H9 (cell line): ENCODE results near the gene MCM3. TPM values are rescaled to one million over a fixed set of nuclear protein-coding genes. Genes with fewer than 3 reads are reported as not detected.

Experiments used
- DNase-seq: peaks from one replicate; pipeline ENCODE4 v3.0.0-alpha.2; 2017
- H2AFZ ChIP-seq: one replicate; pipeline ENCODE4 v1.6.1; 2013; ENCODE audit warnings: mild to moderate bottlenecking, low read length, control low read depth, moderate library complexity
- H2AK5ac ChIP-seq: 2 replicates; pipeline ENCODE4 v1.6.1; 2013; ENCODE audit warnings: low read length, control low read depth, mixed read lengths; ENCODE audit not compliant: insufficient read length
- H2BK120ac ChIP-seq: one replicate; pipeline ENCODE4 v1.6.1; 2013; ENCODE audit warnings: low read depth, mild to moderate bottlenecking, low read length, control low read depth, inconsistent platforms; ENCODE audit not compliant: poor library complexity, severe bottlenecking
- H2BK12ac ChIP-seq: 2 replicates; pipeline ENCODE4 v1.6.1; 2013; ENCODE audit warnings: low read length, control low read depth, mixed read lengths, low read depth; ENCODE audit not compliant: insufficient read length
- H2BK15ac ChIP-seq: 2 replicates; pipeline ENCODE4 v1.6.1; 2013; ENCODE audit warnings: low read depth, low read length, control low read depth
- H2BK20ac ChIP-seq: one replicate; pipeline ENCODE4 v1.6.1; 2013; ENCODE audit warnings: low read depth, mild to moderate bottlenecking, low read length, control low read depth, inconsistent platforms; ENCODE audit not compliant: poor library complexity, severe bottlenecking
- H2BK5ac ChIP-seq: 2 replicates; pipeline ENCODE4 v1.6.1; 2013; ENCODE audit warnings: low read length, control low read depth, mixed read lengths; ENCODE audit not compliant: insufficient read length
- H3K14ac ChIP-seq: 2 replicates; pipeline ENCODE4 v1.6.1; 2013; ENCODE audit warnings: low read length, control low read depth; ENCODE audit not compliant: insufficient read depth
- H3K18ac ChIP-seq: 2 replicates; pipeline ENCODE4 v1.6.1; 2013; ENCODE audit warnings: low read depth, mild to moderate bottlenecking, mixed read lengths, low read length, control low read depth; ENCODE audit not compliant: insufficient read length
- H3K23ac ChIP-seq: 2 replicates; pipeline ENCODE4 v1.6.1; 2013; ENCODE audit warnings: low read length, control low read depth, mixed read lengths, low read depth; ENCODE audit not compliant: insufficient read length
- H3K23me2 ChIP-seq: 2 replicates; pipeline ENCODE4 v1.6.1; 2013; ENCODE audit warnings: low read depth, mild to moderate bottlenecking, mixed read lengths, low read length, control low read depth; ENCODE audit not compliant: insufficient read length, poor library complexity, severe bottlenecking
- H3K27ac ChIP-seq: 2 replicates; pipeline ENCODE4 v1.5.1; 2013; ENCODE audit warnings: low read length, control low read depth, mixed read lengths, low read depth; ENCODE audit not compliant: insufficient read length
- H3K27me3 ChIP-seq: 2 replicates; pipeline ENCODE4 v1.6.1; 2013; ENCODE audit warnings: low read length, control low read depth, inconsistent platforms; ENCODE audit not compliant: insufficient read depth
- H3K4ac ChIP-seq: 2 replicates; pipeline ENCODE4 v1.6.1; 2013; ENCODE audit warnings: low read depth, mild to moderate bottlenecking, control low read depth, inconsistent platforms, low read length, moderate library complexity
- H3K4me1 ChIP-seq: 2 replicates; pipeline ENCODE4 v1.6.1; 2013; ENCODE audit warnings: low read length, control low read depth, inconsistent platforms; ENCODE audit not compliant: insufficient read depth
- H3K4me2 ChIP-seq: 2 replicates; pipeline ENCODE4 v1.6.1; 2013; ENCODE audit warnings: low read length, control low read depth, mixed read lengths; ENCODE audit not compliant: insufficient read length, insufficient read depth
- H3K56ac ChIP-seq: 2 replicates; pipeline ENCODE4 v1.6.1; 2013; ENCODE audit warnings: low read depth, mild to moderate bottlenecking, mixed read lengths, low read length, control low read depth; ENCODE audit not compliant: insufficient read length
- H3K79me1 ChIP-seq: 2 replicates; pipeline ENCODE4 v1.6.1; 2013; ENCODE audit warnings: low read depth, mild to moderate bottlenecking, moderate library complexity, low read length, control low read depth, inconsistent platforms; ENCODE audit not compliant: insufficient read depth, poor library complexity, severe bottlenecking
- H3K79me2 ChIP-seq: 2 replicates; pipeline ENCODE4 v1.6.1; 2013; ENCODE audit warnings: low read length, control low read depth, inconsistent platforms; ENCODE audit not compliant: insufficient read depth
- H3K9ac ChIP-seq: 2 replicates; pipeline ENCODE4 v1.6.1; 2013; ENCODE audit warnings: low read length, control low read depth, mixed read lengths; ENCODE audit not compliant: insufficient read length; ENCODE audit errors: extremely low read depth
- H3K9me3 ChIP-seq: one replicate; pipeline ENCODE4 v1.6.1; 2013; ENCODE audit warnings: low read depth, low read length, inconsistent platforms; ENCODE audit not compliant: control insufficient read depth
- H3T11ph ChIP-seq: one replicate; pipeline ENCODE4 v1.6.1; 2013; ENCODE audit warnings: mild to moderate bottlenecking, low read length, control low read depth, inconsistent platforms
- H4K20me1 ChIP-seq: one replicate; pipeline ENCODE4 v1.6.1; 2013; ENCODE audit not compliant: control insufficient read depth, insufficient read length, insufficient read depth
- H4K5ac ChIP-seq: 2 replicates; pipeline ENCODE4 v1.6.1; 2013; ENCODE audit warnings: low read depth, mild to moderate bottlenecking, mixed read lengths, low read length, control low read depth; ENCODE audit not compliant: insufficient read length
- H4K8ac ChIP-seq: replicated peaks from 2 replicates; pipeline ENCODE4 v1.6.1; 2013; ENCODE audit warnings: low read length, control low read depth, mixed read lengths, low read depth; ENCODE audit not compliant: insufficient read length
- H4K91ac ChIP-seq: 2 replicates; pipeline ENCODE4 v1.6.1; 2013; ENCODE audit warnings: low read depth, mild to moderate bottlenecking, moderate library complexity, mixed read lengths, low read length, control low read depth; ENCODE audit not compliant: insufficient read length
- H3K27ac Mint-ChIP-seq, 3 experiments: 2 replicates in 2 of 3; 3 replicates in 1 of 3; pipeline ENCODE4 v1.8.0; 2020 to 2021; ENCODE audit warnings: mixed read lengths in 3 of 3, mild to moderate bottlenecking in 1 of 3, moderate library complexity in 1 of 3
- H3K27me3 Mint-ChIP-seq: 2 replicates; pipeline ENCODE4 v1.8.0; 2021; ENCODE audit warnings: low read depth, mild to moderate bottlenecking, moderate library complexity, mixed read lengths
- H3K36me3 Mint-ChIP-seq, 3 experiments: 2 replicates in 2 of 3; 3 replicates in 1 of 3; pipeline ENCODE4 v1.8.0; 2020 to 2021; ENCODE audit warnings: low read depth in 3 of 3, mixed read lengths in 3 of 3; ENCODE audit not compliant: insufficient read depth in 1 of 3
- H3K4me1 Mint-ChIP-seq, 2 experiments: 2 replicates each; pipeline ENCODE4 v1.8.0; 2020; ENCODE audit warnings: mixed read lengths in 2 of 2
- H3K4me3 Mint-ChIP-seq, 2 experiments: 2 replicates in 1 of 2; 3 replicates in 1 of 2; pipeline ENCODE4 v1.8.0; 2020 to 2021; ENCODE audit warnings: mild to moderate bottlenecking in 2 of 2, mixed read lengths in 2 of 2, moderate library complexity in 1 of 2
- H3K9me3 Mint-ChIP-seq, 2 experiments: 2 replicates in 1 of 2; 3 replicates in 1 of 2; pipeline ENCODE4 v1.8.0; 2020; ENCODE audit warnings: mild to moderate bottlenecking in 2 of 2, mixed read lengths in 2 of 2, moderate library complexity in 1 of 2
- WGBS: extraction: QIAGEN DNeasy Blood & Tissue Kit; methylation state at CpG from one replicate; pipeline ENCODE4 v1.1.7; 2013; ENCODE audit warnings: missing lambda C conversion rate, low lambda C conversion rate, mixed read lengths; ENCODE audit not compliant: insufficient read length; ENCODE audit errors: extremely low coverage; 5-methylcytosine and 5-hydroxymethylcytosine counted together
- total RNA-seq: library from RNA; stranded (reverse); gene quantifications from 2 replicates; pipeline ENCODE4 v1.2.1, GENCODE V29; 2021
- TF ChIP-seq, protein P1 (sequence below): fragments of 200-600 bp; sonication (generic); conservative IDR thresholded peaks from 3 replicates; pipeline ENCODE4 v1.8.0; 2021; ENCODE audit warnings: antibody characterized with exemption, mild to moderate bottlenecking

Gene MCM3
- total RNA-seq, 1 experiment from 2014 or later = 252 TPM

DNA sequence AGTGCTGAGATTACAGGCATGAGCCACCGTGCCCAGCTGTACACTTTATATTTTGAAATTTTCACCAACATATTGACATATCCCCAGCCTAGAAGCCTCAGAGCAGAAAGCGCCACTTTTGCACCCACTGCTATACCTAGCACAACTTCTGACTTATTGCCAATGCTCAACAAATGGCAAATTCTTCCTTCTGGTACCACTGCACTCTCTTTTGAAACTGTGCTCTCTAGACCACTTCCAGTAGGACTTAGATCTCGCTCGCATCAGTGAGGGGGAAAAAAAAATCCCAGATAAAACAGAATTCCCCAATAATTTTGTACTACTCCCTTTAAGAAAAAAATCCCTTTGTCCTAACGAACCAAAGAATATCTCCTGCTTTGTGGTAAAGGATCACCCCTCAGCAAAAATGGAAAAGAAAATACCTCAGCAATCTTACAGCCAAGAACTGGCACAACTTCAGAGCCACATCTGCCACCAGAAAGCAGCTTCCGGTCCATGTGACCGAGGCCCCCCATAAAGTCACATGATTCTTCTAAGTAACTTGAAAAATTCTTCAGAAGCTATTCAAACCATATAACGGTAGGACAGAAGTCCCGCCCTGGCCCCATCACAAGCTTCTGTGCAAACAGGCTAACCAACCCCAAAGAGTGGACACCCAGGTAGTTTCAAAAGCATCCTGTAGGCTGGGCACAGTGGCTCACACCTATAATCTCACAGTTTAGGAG is 21.8 kb downstream of the MCM3 start:
- Mint-ChIP-seq H3K27me3 (no peaks in the 10 kb centered on the region; the same call in none of the 2 replicates), H3K4me1 (no peaks in the 10 kb centered on the region)

More for the DNA sequence above, 21.8 kb downstream of the MCM3 start:
- Histone ChIP-seq H3K4ac (no peak overlapping the region), H3K18ac (no peak overlapping the region), H3K79me1 (no peaks in the 10 kb centered on the region), H4K20me1 (no peaks in the 10 kb centered on the region), H2AFZ (no peak overlapping the region), H3K27ac (no peak overlapping the region), H3K56ac (no peak overlapping the region), H3K23me2 (no peaks in the 10 kb centered on the region), H3K14ac (no peak overlapping the region), H3T11ph (no peak overlapping the region), H3K4me1 (no peaks in the 10 kb centered on the region), H3K9me3 (no peaks in the 10 kb centered on the region), H3K9ac (no peak overlapping the region), H3K79me2 (no peaks in the 10 kb centered on the region), H2BK5ac (no peak overlapping the region), H4K8ac (no peak overlapping the region), H2BK120ac (no peak overlapping the region), H4K91ac (no peak overlapping the region), H3K23ac (no peak overlapping the region), H4K5ac (no peak overlapping the region), H3K4me2 (no peak overlapping the region), H3K27me3 (no peaks in the 10 kb centered on the region), H2BK20ac (no peak overlapping the region), H2BK15ac (no peak overlapping the region), H2AK5ac (no peak overlapping the region), H2BK12ac (no peak overlapping the region)
- no peaks in the 10 kb centered on the region for H3K9me3 Mint-ChIP-seq
- TF ChIP-seq, protein P1, sequence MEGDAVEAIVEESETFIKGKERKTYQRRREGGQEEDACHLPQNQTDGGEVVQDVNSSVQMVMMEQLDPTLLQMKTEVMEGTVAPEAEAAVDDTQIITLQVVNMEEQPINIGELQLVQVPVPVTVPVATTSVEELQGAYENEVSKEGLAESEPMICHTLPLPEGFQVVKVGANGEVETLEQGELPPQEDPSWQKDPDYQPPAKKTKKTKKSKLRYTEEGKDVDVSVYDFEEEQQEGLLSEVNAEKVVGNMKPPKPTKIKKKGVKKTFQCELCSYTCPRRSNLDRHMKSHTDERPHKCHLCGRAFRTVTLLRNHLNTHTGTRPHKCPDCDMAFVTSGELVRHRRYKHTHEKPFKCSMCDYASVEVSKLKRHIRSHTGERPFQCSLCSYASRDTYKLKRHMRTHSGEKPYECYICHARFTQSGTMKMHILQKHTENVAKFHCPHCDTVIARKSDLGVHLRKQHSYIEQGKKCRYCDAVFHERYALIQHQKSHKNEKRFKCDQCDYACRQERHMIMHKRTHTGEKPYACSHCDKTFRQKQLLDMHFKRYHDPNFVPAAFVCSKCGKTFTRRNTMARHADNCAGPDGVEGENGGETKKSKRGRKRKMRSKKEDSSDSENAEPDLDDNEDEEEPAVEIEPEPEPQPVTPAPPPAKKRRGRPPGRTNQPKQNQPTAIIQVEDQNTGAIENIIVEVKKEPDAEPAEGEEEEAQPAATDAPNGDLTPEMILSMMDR = no peak
- DNase-seq = no peak
- peak overlapping the region in 1 of 3 experiments; percentile 54; a peak in 1 of 7 replicates for H3K27ac Mint-ChIP-seq
- peaks cover 57 to 74% (median 66%) of the 10 kb centered on the region in 3 experiments for H3K36me3 Mint-ChIP-seq
- WGBS = no CpG with 5 or more reads among the region's 9 CpGs
- no peak overlapping the region for H3K4me3 Mint-ChIP-seq
